Stimulated activated CD8-positive, alpha-beta memory T cell treated with anti-CD3 and anti-CD28 coated beads, Interleukin-7, amount 100 ng/mL, for 48 hours (primary cell): ENCODE measurements around the gene MBLAC1.

Experiments
- DNase-seq, 2 donors: peaks; one replicate each; pipeline ENCODE4 v3.0.0-alpha.2; 2020; ENCODE audit warnings: low read depth in 1 of 2; ENCODE audit errors: extremely low read depth in 1 of 2

Gene MBLAC1

DNA sequence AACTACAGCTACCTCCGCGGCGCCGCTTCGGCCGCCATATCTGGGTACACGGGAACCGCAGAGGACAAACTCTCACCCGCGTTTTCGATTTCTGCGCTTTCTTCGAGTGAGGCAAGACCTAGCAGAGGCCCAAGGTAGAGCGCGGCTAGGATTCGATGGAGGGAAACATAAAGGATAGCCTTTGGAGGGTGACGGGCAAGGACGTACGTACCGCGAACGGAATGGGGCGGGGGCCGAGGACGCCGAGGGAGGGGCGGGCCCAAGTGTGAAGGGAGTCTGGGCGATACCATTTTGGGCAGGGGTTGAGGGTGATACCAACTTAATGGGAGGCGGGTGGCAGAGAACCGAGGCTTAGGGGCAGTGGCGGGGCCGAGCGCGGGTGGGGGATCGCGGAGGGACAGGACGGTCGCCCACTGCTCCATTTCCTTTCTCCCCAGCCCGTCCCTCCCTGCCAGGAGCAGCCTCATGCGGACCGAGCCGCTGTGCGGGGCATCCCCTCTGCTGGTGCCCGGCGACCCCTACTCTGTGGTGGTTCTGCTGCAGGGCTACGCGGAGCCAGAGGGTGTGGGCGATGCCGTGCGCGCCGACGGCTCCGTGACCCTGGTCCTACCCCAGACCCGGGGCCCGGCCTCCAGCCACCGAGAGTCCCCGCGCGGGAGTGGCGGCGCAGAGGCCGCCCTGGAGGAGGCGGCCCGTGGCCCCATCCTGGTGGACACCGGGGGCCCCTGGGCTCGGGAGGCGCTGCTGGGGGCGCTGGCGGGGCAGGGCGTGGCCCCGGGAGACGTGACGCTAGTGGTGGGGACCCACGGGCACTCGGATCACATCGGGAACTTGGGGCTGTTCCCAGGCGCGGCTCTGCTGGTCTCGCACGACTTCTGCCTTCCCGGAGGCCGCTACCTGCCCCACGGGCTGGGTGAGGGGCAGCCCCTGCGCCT, at the start of gene MBLAC1:
Gene MBLAC1, plus strand, starts transcription at position 37 of the 935 bp plus-strand sequence. Its CDS starts 429 bp downstream, at position 466.
- DNase-seq = peak; percentile 76 to 80

DNA sequence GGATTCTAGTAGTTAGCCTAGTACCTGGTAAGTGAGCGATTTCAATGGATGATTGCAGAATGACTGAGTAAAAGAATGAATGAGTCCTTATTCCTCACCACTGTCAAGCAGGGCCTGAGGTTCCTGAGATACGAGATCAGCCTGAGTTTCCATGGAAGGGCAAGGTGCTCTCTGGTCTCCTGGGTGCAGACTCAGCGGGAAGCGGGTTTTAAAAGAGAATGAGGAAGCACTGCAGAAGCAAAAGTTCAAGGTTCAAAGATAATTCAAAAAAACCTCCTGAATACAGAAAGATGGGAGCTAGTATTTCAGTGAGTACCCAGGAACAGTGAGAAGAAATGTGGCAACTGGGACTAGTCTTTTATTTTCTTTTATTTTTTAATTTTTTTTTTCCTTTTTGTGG, 49.6 kb upstream of the MBLAC1 start:
- no peak for DNase-seq

DNA sequence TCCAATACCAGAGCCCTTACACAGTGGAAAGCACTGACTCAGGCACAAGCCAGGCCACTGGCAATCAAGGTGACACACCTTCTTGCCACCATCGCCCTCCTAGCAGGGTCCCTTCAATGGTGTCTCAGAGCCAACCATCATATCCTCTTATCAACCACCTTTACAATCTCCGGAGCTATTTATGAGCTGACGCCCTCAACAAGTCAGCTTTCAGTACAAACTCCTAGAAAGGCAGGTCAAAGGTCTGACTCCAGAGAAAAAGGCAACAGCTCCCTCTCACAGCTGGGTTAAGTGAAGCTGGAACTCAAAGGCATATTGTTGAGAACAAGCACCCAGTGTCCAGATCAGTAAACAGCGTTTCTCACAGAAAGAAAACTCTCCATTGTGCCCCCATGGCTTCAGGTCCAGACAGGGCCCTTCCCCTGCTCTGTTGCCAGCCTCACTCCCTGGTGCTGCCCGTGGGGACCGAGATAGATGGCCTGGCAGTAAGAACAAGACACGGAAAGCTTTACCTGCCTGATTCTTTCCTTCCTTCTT, 47.7 kb upstream of the MBLAC1 start:
- no peak for DNase-seq

DNA sequence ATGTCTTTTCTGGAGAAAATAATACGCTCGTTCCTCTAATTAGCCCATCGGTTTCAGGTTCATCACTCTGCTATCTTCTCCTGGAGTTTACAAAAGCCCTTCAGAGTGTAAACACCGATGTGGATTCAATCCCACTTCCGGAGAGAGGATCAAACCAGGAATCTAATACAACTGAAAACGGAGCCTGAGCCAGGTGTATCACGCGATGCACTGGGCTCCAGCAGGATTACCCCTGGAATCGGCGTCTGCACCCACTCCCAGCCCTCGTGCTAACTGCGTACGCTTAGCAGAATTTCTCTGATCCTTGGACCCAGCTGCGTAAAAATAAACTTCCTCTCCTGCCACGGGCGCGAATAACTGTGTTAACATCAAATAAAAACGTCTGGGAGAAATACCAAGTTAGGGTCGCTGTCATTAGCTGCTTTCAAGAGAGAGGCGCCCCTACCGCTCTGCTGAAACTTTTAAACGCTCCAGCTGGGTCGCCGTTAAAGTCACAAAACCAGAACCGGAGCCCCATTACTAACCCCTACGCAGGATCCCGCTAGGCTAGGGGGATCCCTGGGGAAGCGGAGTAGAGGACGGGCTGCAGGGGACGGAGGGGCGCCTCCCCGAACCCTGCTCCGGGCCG, 45.7 kb upstream of the MBLAC1 start:
- DNase-seq = no peak

- peak; percentile 98 for DNase-seq
Measured at GRCh38 chr7:100081535-100082102, 45.1 kb upstream of the MBLAC1 start, which contains the start of gene ZNF3. TSS of gene ZNF3 (minus strand) at chr7:100081723. CDS start at chr7:100077357, 4,366 bp downstream.

- DNase-seq = no peak
Measured at GRCh38 chr7:100082978-100083377, 43.8 kb upstream of the MBLAC1 start.

DNA sequence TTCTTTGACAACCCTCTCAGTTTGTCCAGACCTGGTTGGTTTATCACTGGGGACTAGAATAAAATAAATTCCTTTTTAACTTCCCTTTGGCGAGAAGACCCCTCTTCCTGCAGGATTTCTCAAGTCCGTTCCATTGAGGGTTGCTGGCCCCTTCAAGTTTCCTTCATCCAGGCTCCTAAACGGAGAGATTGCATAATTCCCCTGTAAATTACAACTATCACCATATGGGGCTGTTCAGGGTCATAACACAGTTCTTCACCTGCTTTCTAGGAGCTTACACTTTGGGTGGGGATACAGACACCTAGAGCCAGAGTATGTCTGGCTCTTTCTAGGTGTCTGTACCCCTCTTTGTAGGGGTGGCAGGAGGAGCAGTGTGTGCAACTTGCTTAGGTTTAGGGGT, 41.3 kb upstream of the MBLAC1 start:
- DNase-seq = no peak

DNA sequence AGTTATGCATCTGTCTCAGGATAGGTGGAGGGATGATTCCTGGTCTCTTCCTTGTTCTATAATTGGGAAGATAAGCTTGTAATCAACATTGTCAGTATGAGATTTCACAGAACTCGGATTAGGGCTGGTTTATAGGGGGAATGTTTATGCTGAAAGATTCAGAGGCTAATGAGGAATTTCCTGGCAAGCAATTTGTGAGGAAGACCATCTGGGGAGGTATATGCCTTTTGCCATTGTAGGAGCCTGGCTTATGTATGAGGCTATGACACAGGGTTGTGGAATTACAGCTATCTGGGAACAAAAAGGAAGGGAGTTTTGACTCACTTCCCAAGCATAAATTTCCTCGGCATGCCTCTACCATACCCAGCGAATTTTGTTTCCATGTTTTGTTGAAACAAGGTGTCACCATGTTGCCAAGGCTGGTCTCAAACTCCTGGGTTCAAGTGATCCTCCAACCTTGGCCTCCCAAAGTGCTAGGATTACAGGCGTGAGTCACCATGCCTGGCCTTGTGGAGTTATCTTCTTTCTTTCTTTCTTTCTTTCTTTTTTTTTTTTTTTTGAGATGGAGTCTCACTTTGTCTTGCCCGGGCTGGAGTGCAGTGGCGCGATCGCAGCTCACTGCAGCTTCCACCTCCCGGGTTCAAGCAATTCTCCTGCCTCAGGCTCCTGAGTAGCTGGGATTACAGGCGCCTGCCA, 39.6 kb upstream of the MBLAC1 start:
- DNase-seq = no peak

GRCh38 chr7:100088095-100088620, 38.6 kb upstream of the MBLAC1 start:
- DNase-seq = no peak

DNA sequence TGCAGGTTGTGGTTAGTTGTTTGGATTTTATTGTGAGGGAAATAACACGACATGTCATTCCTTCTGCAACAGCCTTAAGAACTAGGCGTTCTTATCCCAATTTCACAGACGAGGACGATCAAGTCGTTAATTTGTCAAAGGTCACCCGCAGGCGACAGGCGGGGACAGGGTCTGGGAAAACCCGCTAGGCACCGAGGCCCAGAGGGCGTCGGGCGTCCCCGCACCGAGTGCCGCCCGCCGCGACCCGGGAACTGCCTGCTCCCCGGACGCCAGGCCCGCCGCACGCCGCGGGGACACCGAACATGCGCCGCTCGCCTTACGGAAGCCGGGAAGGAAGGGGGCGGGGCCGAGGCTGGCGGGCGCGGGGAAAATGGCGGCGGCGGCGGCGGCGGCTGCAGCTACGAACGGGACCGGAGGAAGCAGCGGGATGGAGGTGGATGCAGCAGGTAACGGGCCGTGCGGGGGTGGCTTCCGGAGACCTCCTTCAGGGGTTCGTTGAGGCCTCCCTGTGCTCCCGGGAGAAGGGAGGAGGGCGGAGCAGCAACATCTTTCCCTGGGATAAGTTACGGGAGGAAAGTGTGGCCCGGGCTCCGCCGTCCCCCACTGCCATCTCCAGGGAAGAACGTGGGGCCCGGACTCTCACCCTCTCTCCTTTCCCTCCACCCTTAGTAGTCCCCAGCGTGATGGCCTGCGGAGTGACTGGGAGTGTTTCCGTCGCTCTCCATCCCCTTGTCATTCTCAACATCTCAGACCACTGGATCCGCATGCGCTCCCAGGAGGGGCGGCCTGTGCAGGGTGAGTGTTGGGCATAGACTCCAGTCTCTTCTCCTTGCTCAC, 37.9 kb upstream of the MBLAC1 start, which contains the start of gene COPS6:
Gene COPS6, plus strand, starts transcription at position 349 of the 837 bp plus-strand sequence. Its CDS starts 22 bp downstream, at position 371.
- DNase-seq = peak; percentile 64 to 72

DNA sequence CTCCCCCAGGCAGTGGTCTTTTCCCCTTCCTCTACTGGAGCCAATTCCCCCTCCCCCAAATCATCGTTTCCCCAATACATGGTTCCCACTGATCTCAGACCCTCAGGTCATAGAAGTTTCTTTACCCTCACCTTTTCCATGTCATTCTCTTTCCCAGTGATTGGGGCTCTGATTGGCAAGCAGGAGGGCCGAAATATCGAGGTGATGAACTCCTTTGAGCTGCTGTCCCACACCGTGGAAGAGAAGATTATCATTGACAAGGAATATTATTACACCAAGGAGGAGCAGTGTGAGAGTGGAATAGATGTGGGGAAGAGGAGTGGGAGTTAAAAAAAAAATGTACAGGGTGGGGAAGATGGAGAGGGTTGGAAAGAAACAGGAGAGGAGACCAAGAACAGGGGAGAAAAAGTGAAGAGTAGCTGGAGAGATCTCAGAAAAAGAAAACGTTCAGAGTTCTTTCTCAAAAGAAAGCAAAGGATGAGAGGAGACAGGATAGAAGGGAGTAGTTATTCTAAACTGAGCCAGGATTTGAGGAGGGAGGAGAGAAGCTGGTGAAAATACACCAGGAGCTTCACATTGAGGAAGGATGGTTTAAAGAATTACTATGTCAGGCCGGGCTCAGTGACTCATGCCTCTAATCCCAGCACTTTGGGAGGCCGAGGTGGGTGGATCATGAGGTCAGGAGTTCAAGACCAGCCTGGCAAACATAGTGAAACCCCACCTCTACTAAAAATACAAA, 37.1 kb upstream of the MBLAC1 start:
- no peak for DNase-seq

GRCh38 chr7:100090527-100091410, 36.0 kb upstream of the MBLAC1 start:
- no peak for DNase-seq

- no peak for DNase-seq
Measured at GRCh38 chr7:100091411-100092181, 35.2 kb upstream of the MBLAC1 start.

- DNase-seq = no peak
Measured at GRCh38 chr7:100093054-100093453, 33.7 kb upstream of the MBLAC1 start.

GRCh38 chr7:100093498-100093897, 33.3 kb upstream of the MBLAC1 start:
- no peak for DNase-seq

GRCh38 chr7:100093925-100094486, 32.8 kb upstream of the MBLAC1 start:
- DNase-seq = no peak

DNA sequence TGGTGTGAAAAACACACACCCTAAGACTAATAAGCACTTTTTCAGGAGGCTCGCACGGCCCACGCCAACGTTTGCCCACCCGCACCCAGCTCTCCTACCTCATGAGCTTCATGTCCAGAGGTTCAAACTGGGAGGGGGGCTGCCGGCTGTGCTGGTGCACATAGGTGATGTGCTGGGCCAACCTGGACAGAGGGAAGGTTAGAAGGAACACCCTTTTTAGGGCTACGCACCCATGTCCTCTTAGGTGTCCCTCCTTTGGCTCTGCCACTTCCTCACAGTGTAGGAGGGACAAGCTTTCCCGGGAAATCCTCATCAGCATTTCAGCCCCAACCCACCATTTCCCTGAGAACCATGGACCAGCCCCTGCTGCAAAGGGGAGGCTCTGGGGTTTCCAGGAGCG, 31.5 kb upstream of the MBLAC1 start:
- no peak for DNase-seq
